Measurements from ENCODE around the gene PIMREG. TPM values are rescaled to one million over a fixed set of nuclear protein-coding genes. Genes with fewer than 3 reads are reported as not detected.

Gene PIMREG
- total RNA-seq, 1 donor from 2014 or later, result 6.3 TPM

DNA sequence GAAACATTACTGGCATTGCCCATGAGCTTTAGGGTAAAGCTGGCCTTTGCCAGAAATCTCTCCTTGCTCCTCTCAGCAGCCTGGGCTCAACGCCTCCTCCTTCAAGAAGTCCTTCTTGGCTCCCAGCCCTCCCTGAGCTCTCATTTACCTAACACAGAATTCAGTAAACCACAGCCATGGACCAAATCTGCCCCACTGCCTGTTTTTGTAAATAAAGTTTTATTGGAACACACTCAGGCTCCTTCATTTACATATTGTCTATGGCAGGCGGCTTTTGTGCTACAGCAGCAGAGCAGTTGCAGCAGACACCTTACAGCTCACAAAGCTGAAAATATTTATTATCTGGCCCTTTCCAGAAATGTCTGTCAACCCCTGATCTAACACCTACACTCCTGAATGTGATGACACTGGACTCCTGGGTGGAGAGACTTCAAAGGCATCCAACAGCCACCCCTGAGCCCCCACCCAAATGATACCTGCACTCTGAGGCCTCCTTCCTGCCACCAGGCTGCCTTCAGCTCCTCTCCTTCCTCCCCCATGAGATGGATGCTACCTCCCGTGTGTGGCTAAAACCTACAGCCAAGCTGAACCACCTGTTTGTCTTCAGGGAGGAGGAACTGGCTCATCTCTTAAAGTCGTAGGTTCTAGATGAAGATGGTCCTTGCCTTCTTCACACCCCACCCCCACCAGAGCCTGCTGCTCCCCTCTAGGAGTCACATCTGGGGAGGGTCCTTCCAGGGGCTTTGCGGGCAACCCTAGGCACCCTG is 41.6 kb downstream of the PIMREG start:
- Histone ChIP-seq H3K4me1 (ENCODE audit: control insufficient read depth in 3 of 3, insufficient read depth in 3 of 3, low read length in 3 of 3) (peaks cover 3 to 5% (median 5%) of the 10 kb centered on the region in 3 donors), H3K9ac (ENCODE audit: low read depth in 1 of 3, low read length in 3 of 3) (no peak overlapping the region), H3K27me3 (ENCODE audit: control insufficient read depth in 3 of 3, insufficient read depth in 3 of 3, low read length in 3 of 3) (peaks cover 7 to 30% (median 19%) of the 10 kb centered on the region in 3 donors), H3K4me3 (ENCODE audit: low read length in 3 of 3) (no peak overlapping the region), H3K36me3 (ENCODE audit: control insufficient read depth in 3 of 3, insufficient read depth in 3 of 3, low read length in 3 of 3) (no peaks in the 10 kb centered on the region), H3K27ac (ENCODE audit: low read depth, low read length) (no peak overlapping the region), H3K9me3 (ENCODE audit: control insufficient read depth in 3 of 3, low read length in 3 of 3) (no peaks in the 10 kb centered on the region)

DNA sequence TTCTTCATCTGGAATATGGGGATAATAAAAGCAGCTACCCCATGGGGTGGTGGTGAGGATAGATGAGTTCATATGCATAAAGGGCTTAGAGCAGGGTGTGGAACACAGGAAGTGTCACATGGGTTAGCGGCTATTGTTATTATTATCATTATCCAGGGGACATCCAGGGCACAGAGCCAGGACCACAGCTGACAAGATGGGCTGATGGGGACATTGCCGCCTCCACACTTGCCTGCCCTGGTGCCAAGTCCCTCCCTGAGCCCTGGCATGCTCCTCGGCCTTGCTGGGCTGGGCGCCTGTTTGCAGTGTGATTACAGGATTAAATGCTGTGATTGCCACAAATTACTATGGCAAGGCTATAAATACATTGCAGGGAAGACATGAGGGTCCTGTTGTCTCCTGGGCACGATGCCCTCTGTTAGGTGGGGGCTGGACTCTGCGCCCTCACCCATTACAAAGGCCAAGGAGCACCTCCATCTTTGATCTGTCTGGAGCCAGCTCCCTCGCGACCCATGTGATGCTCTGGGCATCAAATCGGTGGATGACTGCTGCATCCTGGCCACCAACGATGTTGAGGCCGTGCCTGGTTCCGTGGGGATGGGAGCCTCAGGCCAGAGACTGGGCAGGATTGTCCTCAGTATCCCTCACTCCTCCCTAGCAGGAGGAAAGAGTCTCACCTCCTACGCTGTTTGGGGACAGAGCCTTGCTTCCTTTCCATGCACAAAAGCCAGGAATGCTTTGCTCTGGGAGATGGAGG is 43.2 kb downstream of the PIMREG start:
- Histone ChIP-seq H3K27ac (ENCODE audit: low read depth, low read length) (no peak overlapping the region), H3K9me3 (ENCODE audit: control insufficient read depth in 3 of 3, low read length in 3 of 3) (no peaks in the 10 kb centered on the region), H3K9ac (ENCODE audit: low read depth in 1 of 3, low read length in 3 of 3) (peak overlapping the region in 1 of 3 donors; percentile 32), H3K4me3 (ENCODE audit: low read length in 3 of 3) (no peak overlapping the region), H3K36me3 (ENCODE audit: control insufficient read depth in 3 of 3, insufficient read depth in 3 of 3, low read length in 3 of 3) (no peaks in the 10 kb centered on the region), H3K4me1 (ENCODE audit: control insufficient read depth in 3 of 3, insufficient read depth in 3 of 3, low read length in 3 of 3) (peaks cover 3 to 5% (median 5%) of the 10 kb centered on the region in 3 donors), H3K27me3 (ENCODE audit: control insufficient read depth in 3 of 3, insufficient read depth in 3 of 3, low read length in 3 of 3) (peaks cover 7 to 27% (median 18%) of the 10 kb centered on the region in 3 donors)

DNA sequence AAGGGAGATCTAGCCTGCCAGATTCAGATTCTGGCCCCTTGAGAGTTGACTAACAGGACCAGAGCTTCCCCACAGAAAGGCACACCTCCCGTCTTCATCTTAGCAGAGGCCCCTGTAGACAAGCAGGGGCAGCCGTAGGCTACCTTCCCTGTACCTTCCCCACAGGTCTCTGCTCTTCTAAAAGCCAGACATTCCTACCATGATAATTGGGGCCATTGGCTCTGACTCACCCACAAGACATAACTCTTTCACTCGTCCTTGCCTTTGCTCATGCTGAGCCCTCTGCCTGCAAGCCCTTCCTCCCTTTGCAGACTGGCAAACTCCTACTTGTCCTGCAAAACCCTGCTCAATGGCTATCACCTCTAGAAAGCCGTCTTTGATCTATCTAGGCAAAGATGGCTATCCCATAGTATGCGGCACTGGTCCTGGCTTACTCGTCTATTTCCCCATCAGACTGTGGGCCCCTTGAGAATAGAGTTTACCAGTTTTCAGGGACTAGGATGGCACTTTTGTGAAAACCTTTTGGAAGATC is 43.8 kb downstream of the PIMREG start:
- H3K4me1 ChIP-seq (ENCODE audit: control insufficient read depth in 3 of 3, insufficient read depth in 3 of 3, low read length in 3 of 3), result peaks cover 3 to 5% (median 5%) of the 10 kb centered on the region in 3 donors
- H3K27me3 ChIP-seq (ENCODE audit: control insufficient read depth in 3 of 3, insufficient read depth in 3 of 3, low read length in 3 of 3), result peaks cover 7 to 27% (median 18%) of the 10 kb centered on the region in 3 donors
- no peaks in the 10 kb centered on the region for H3K36me3 ChIP-seq (ENCODE audit: control insufficient read depth in 3 of 3, insufficient read depth in 3 of 3, low read length in 3 of 3)
- H3K27ac ChIP-seq (ENCODE audit: low read depth, low read length), result no peak overlapping the region
- H3K9me3 ChIP-seq (ENCODE audit: control insufficient read depth in 3 of 3, low read length in 3 of 3), result no peaks in the 10 kb centered on the region
- H3K9ac ChIP-seq (ENCODE audit: low read depth in 1 of 3, low read length in 3 of 3), result peak overlapping the region in 1 of 3 donors; percentile 32
- H3K4me3 ChIP-seq (ENCODE audit: low read length in 3 of 3), result no peak overlapping the region

GRCh38 chr17:6489016-6489550 is 44.8 kb downstream of the PIMREG start:
- H3K27ac ChIP-seq (ENCODE audit: low read depth, low read length), result no peak overlapping the region
- peaks cover 3 to 5% (median 5%) of the 10 kb centered on the region in 3 donors for H3K4me1 ChIP-seq (ENCODE audit: control insufficient read depth in 3 of 3, insufficient read depth in 3 of 3, low read length in 3 of 3)
- H3K9ac ChIP-seq (ENCODE audit: low read depth in 1 of 3, low read length in 3 of 3), result no peak overlapping the region
- H3K27me3 ChIP-seq (ENCODE audit: control insufficient read depth in 3 of 3, insufficient read depth in 3 of 3, low read length in 3 of 3), result peaks cover 4 to 27% (median 15%) of the 10 kb centered on the region in 3 donors
- no peaks in the 10 kb centered on the region for H3K36me3 ChIP-seq (ENCODE audit: control insufficient read depth in 3 of 3, insufficient read depth in 3 of 3, low read length in 3 of 3)
- H3K9me3 ChIP-seq (ENCODE audit: control insufficient read depth in 3 of 3, low read length in 3 of 3), result no peaks in the 10 kb centered on the region
- no peak overlapping the region for H3K4me3 ChIP-seq (ENCODE audit: low read length in 3 of 3)

GRCh38 chr17:6491071-6491700 is 46.9 kb downstream of the PIMREG start:
- H3K4me3 ChIP-seq (ENCODE audit: low read length in 3 of 3), result no peak overlapping the region

GRCh38 chr17:6492892-6493674 is 48.8 kb downstream of the PIMREG start:
- peaks cover 0 to 13% (median 5%) of the 10 kb centered on the region in 3 donors for H3K27me3 ChIP-seq (ENCODE audit: control insufficient read depth in 3 of 3, insufficient read depth in 3 of 3, low read length in 3 of 3)
- no peaks in the 10 kb centered on the region for H3K9me3 ChIP-seq (ENCODE audit: control insufficient read depth in 3 of 3, low read length in 3 of 3)
- no peak overlapping the region for H3K9ac ChIP-seq (ENCODE audit: low read depth in 1 of 3, low read length in 3 of 3)
- H3K36me3 ChIP-seq (ENCODE audit: control insufficient read depth in 3 of 3, insufficient read depth in 3 of 3, low read length in 3 of 3), result no peaks in the 10 kb centered on the region
- H3K4me3 ChIP-seq (ENCODE audit: low read length in 3 of 3), result no peak overlapping the region
- peaks cover 20 to 24% (median 21%) of the 10 kb centered on the region in 3 donors for H3K4me1 ChIP-seq (ENCODE audit: control insufficient read depth in 3 of 3, insufficient read depth in 3 of 3, low read length in 3 of 3)
- H3K27ac ChIP-seq (ENCODE audit: low read depth, low read length), result no peak overlapping the region

More at GRCh38 chr17:6491071-6491700, 46.9 kb downstream of the PIMREG start:
- Histone ChIP-seq H3K9ac (ENCODE audit: low read depth in 1 of 3, low read length in 3 of 3) (no peak overlapping the region), H3K27me3 (ENCODE audit: control insufficient read depth in 3 of 3, insufficient read depth in 3 of 3, low read length in 3 of 3) (peaks cover 4 to 27% (median 12%) of the 10 kb centered on the region in 3 donors), H3K4me1 (ENCODE audit: control insufficient read depth in 3 of 3, insufficient read depth in 3 of 3, low read length in 3 of 3) (peaks cover 9 to 11% (median 10%) of the 10 kb centered on the region in 3 donors), H3K27ac (ENCODE audit: low read depth, low read length) (no peak overlapping the region), H3K9me3 (ENCODE audit: control insufficient read depth in 3 of 3, low read length in 3 of 3) (no peaks in the 10 kb centered on the region), H3K36me3 (ENCODE audit: control insufficient read depth in 3 of 3, insufficient read depth in 3 of 3, low read length in 3 of 3) (no peaks in the 10 kb centered on the region)

- H3K27me3 ChIP-seq (ENCODE audit: control insufficient read depth in 3 of 3, insufficient read depth in 3 of 3, low read length in 3 of 3), result peaks cover 0 to 2% (median under 1%) of the 10 kb centered on the region in 3 donors
Measured at GRCh38 chr17:6494239-6494941, 50.1 kb downstream of the PIMREG start.

DNA sequence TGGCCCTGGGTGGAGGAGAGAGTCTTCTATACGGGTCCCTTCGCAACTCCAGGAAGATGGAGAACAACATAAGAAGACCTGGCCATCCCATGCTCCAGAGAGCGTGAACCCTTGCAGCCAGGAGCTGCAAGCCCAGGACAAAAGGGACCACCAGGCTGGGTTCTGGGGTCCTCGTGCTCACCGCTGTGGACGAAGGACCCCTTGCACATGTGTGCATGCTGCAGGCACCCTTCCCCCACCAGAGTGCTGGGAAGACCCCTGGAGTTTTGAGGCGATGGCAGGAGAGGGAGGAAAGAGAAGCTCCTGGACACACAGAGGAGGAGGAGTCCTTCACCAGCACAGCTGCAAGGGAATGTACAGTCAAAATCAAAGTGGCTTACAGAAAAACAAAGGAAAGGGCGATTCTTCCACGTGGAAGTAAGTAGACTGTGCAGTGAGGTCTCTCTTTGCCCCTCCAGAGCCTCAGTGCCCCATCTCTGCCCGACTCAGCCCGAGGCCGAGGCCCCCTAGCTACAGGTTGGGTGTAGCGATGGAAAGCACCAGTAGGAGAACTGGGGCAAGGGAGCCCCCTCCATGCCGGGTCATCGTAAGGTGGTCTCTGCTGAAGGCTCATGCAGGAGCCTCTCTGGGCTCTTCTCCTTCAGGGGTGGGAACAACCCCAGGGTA is 51.3 kb downstream of the PIMREG start:
- H3K36me3 ChIP-seq (ENCODE audit: control insufficient read depth in 3 of 3, insufficient read depth in 3 of 3, low read length in 3 of 3), result no peaks in the 10 kb centered on the region
- peaks cover 23 to 35% (median 26%) of the 10 kb centered on the region in 3 donors for H3K4me1 ChIP-seq (ENCODE audit: control insufficient read depth in 3 of 3, insufficient read depth in 3 of 3, low read length in 3 of 3)
- H3K27ac ChIP-seq (ENCODE audit: low read depth, low read length), result no peak overlapping the region
- no peaks in the 10 kb centered on the region for H3K9me3 ChIP-seq (ENCODE audit: control insufficient read depth in 3 of 3, low read length in 3 of 3)
- peaks cover 0 to 2% (median 0%) of the 10 kb centered on the region in 3 donors for H3K27me3 ChIP-seq (ENCODE audit: control insufficient read depth in 3 of 3, insufficient read depth in 3 of 3, low read length in 3 of 3)
- no peak overlapping the region for H3K4me3 ChIP-seq (ENCODE audit: low read length in 3 of 3)
- peak overlapping the region in 1 of 3 donors; percentile 8 for H3K9ac ChIP-seq (ENCODE audit: low read depth in 1 of 3, low read length in 3 of 3)

More at GRCh38 chr17:6494239-6494941, 50.1 kb downstream of the PIMREG start:
- Histone ChIP-seq H3K4me3 (ENCODE audit: low read length in 3 of 3) (no peak overlapping the region), H3K4me1 (ENCODE audit: control insufficient read depth in 3 of 3, insufficient read depth in 3 of 3, low read length in 3 of 3) (peaks cover 23 to 35% (median 26%) of the 10 kb centered on the region in 3 donors), H3K36me3 (ENCODE audit: control insufficient read depth in 3 of 3, insufficient read depth in 3 of 3, low read length in 3 of 3) (no peaks in the 10 kb centered on the region), H3K9ac (ENCODE audit: low read depth in 1 of 3, low read length in 3 of 3) (no peak overlapping the region), H3K27ac (ENCODE audit: low read depth, low read length) (no peak overlapping the region), H3K9me3 (ENCODE audit: control insufficient read depth in 3 of 3, low read length in 3 of 3) (no peaks in the 10 kb centered on the region)
